Activated CD8-positive, alpha-beta T cell treated with anti-CD3 and anti-CD28 coated beads for 36 hours (primary cell): ENCODE results near the gene UPF1. TPM values are rescaled to one million over a fixed set of nuclear protein-coding genes. Genes with fewer than 3 reads are reported as not detected.

ENCODE experiments used
- ATAC-seq: fragments of 200-7000 bp; cut with Tn5 transposase; one replicate; pipeline ENCODE4 v1.10.0; 2021; ENCODE audit warnings: mild to moderate bottlenecking, moderate library complexity
- CTCF ChIA-PET: fragments of 350-600 bp; sonication (Branson Sonifier 250); formaldehyde crosslinking; loops from one replicate; lab custom pipeline; 2021; ENCODE audit warnings: antibody characterized with exemption; lab: Charles Lee
- POLR2A ChIA-PET: fragments of 350-600 bp; sonication (Branson Sonifier 250); formaldehyde crosslinking; loops from one replicate; lab custom pipeline; 2021; ENCODE audit warnings: antibody characterized with exemption; lab: Charles Lee
- DNase-seq: peaks from one replicate; pipeline ENCODE4 v3.0.0-alpha.2; 2020
- H3K27ac Mint-ChIP-seq: one replicate; pipeline ENCODE4 v1.8.0; 2021; ENCODE audit warnings: mild to moderate bottlenecking, mixed read lengths
- H3K27me3 Mint-ChIP-seq: one replicate; pipeline ENCODE4 v1.8.0; 2021; ENCODE audit warnings: mixed read lengths
- H3K36me3 Mint-ChIP-seq: one replicate; pipeline ENCODE4 v1.8.0; 2021; ENCODE audit warnings: low read depth, mixed read lengths
- H3K4me1 Mint-ChIP-seq: one replicate; pipeline ENCODE4 v1.8.0; 2021; ENCODE audit warnings: low read depth, mixed read lengths
- H3K4me3 Mint-ChIP-seq: one replicate; pipeline ENCODE4 v1.8.0; 2021; ENCODE audit warnings: mild to moderate bottlenecking, moderate library complexity, mixed read lengths
- H3K9me3 Mint-ChIP-seq: one replicate; pipeline ENCODE4 v1.8.0; 2021; ENCODE audit warnings: mixed read lengths
- CTCF ChIP-seq: fragments of 200-600 bp; IDR thresholded peaks from one replicate; pipeline ENCODE4 v1.8.0; 2022; ENCODE audit warnings: antibody characterized with exemption, mild to moderate bottlenecking
- intact Hi-C: fragments of 100-400 bp; cut with micrococcal nuclease; formaldehyde crosslinking; loops from one replicate; pipeline ENCODE4 v1.10.0; 2022
- total RNA-seq, 2 experiments: library from RNA; stranded (reverse); gene quantifications; one replicate each; pipeline ENCODE4 v1.2.3, GENCODE V29; 2021

The UPF1 gene
- total RNA-seq, 2 experiments from 2014 or later, result 75.9 to 87.6 TPM

GRCh38 chr19:18862976-18863842 lies 31.4 kb downstream of the UPF1 start:
- TF ChIP-seq CTCF, result no peak
- ATAC-seq, result no peak
- ChIA-PET POLR2A (no interaction called here), CTCF (interaction anchor here (1.0 to 5.0 kb wide), 3 partner anchors 15 to 401 kb away, joined by 3 to 38 read pairs (median 4); no protein-coding TSS in a partner anchor)
- intact Hi-C loops, result no loop called here
- H3K4me3 Mint-ChIP-seq, result no peak overlapping the region
- H3K27ac Mint-ChIP-seq, result no peak overlapping the region
- no peaks in the 10 kb centered on the region for H3K9me3 Mint-ChIP-seq
- no peaks in the 10 kb centered on the region for H3K4me1 Mint-ChIP-seq
- no peak for DNase-seq
- H3K27me3 Mint-ChIP-seq, result no peaks in the 10 kb centered on the region
- peaks cover 50% of the 10 kb centered on the region for H3K36me3 Mint-ChIP-seq

- H3K27ac Mint-ChIP-seq, result no peak overlapping the region
- no peaks in the 10 kb centered on the region for H3K27me3 Mint-ChIP-seq
- no peaks in the 10 kb centered on the region for H3K4me1 Mint-ChIP-seq
- H3K36me3 Mint-ChIP-seq, result peaks cover 49% of the 10 kb centered on the region
- H3K9me3 Mint-ChIP-seq, result no peaks in the 10 kb centered on the region
- ChIA-PET POLR2A (no interaction called here), CTCF (interaction anchor here (1.0 to 5.0 kb wide), 2 partner anchors 19 to 402 kb away, joined by 3 to 38 read pairs; no protein-coding TSS in a partner anchor)
- H3K4me3 Mint-ChIP-seq, result no peak overlapping the region
- intact Hi-C loops, result no loop called here
- no peak for ATAC-seq
- DNase-seq, result no peak
- TF ChIP-seq CTCF, result no peak
These were observed 32.1 kb downstream of the UPF1 start for GRCh38 chr19:18863843-18864362.

GRCh38 chr19:18865106-18865972 lies 33.6 kb downstream of the UPF1 start:
- POLR2A ChIA-PET, result interaction anchor here (0.8 kb wide), 1 partner anchor 33 kb away, joined by 3 read pairs; the partner anchor contains the start of gene UPF1
- H3K27me3 Mint-ChIP-seq, result no peaks in the 10 kb centered on the region
- H3K4me1 Mint-ChIP-seq, result no peaks in the 10 kb centered on the region
- DNase-seq, result no peak
- no peak overlapping the region for H3K27ac Mint-ChIP-seq
- ATAC-seq, result no peak
- H3K36me3 Mint-ChIP-seq, result peaks cover 47% of the 10 kb centered on the region
- intact Hi-C loops, result no loop called here
- no peak for TF ChIP-seq CTCF
- H3K4me3 Mint-ChIP-seq, result no peak overlapping the region
- H3K9me3 Mint-ChIP-seq, result no peaks in the 10 kb centered on the region
- CTCF ChIA-PET, result interaction anchor here (0.7 to 5.0 kb wide), 12 partner anchors 7 to 277 kb away, joined by 3 to 38 read pairs (median 3); partner anchors contain the start of genes COPE, DDX49 and REX1BD

- POLR2A ChIA-PET, result interaction anchor here (0.8 kb wide), 1 partner anchor 34 kb away, joined by 3 read pairs; the partner anchor contains the start of gene UPF1
- H3K27ac Mint-ChIP-seq, result no peak overlapping the region
- no peaks in the 10 kb centered on the region for H3K9me3 Mint-ChIP-seq
- H3K4me1 Mint-ChIP-seq, result peaks cover 3% of the 10 kb centered on the region
- ATAC-seq (peak; percentile 86), DNase-seq (peak; percentile 74)
- intact Hi-C loops, result no loop called here
- peak; percentile 100 for TF ChIP-seq CTCF
- CTCF ChIA-PET, result interaction anchor here (0.7 to 5.0 kb wide), 14 partner anchors 8 to 392 kb away, joined by 3 to 38 read pairs (median 3); partner anchors contain the start of genes COPE, DDX49 and REX1BD
- H3K27me3 Mint-ChIP-seq, result no peaks in the 10 kb centered on the region
- peaks cover 43% of the 10 kb centered on the region for H3K36me3 Mint-ChIP-seq
- H3K4me3 Mint-ChIP-seq, result no peak overlapping the region
These were observed 34.4 kb downstream of the UPF1 start for GRCh38 chr19:18865973-18866799.
